Glutamatergic neuron (in vitro differentiated cells): ENCODE measurements around the gene ARHGEF26. TPM values are rescaled to one million over a fixed set of nuclear protein-coding genes. Genes with fewer than 3 reads are reported as not detected.

Experiments
- DNase-seq: peaks from one replicate; pipeline ENCODE4 v3.0.0; 2022
- H3K27ac Mint-ChIP-seq: one replicate; pipeline ENCODE4 v1.8.0; 2020; ENCODE audit warnings: mild to moderate bottlenecking, mixed read lengths, inconsistent platforms; ENCODE audit not compliant: unreplicated experiment
- H3K27me3 Mint-ChIP-seq: one replicate; pipeline ENCODE4 v1.8.0; 2020; ENCODE audit warnings: mild to moderate bottlenecking, moderate library complexity, mixed read lengths, inconsistent platforms; ENCODE audit not compliant: unreplicated experiment
- H3K36me3 Mint-ChIP-seq: one replicate; pipeline ENCODE4 v1.8.0; 2020; ENCODE audit warnings: mild to moderate bottlenecking, mixed read lengths, inconsistent platforms; ENCODE audit not compliant: unreplicated experiment
- H3K4me1 Mint-ChIP-seq: one replicate; pipeline ENCODE4 v1.8.0; 2020; ENCODE audit warnings: mild to moderate bottlenecking, low read depth, mixed read lengths, inconsistent platforms; ENCODE audit not compliant: unreplicated experiment
- H3K4me3 Mint-ChIP-seq: one replicate; pipeline ENCODE4 v1.8.0; 2020; ENCODE audit warnings: mild to moderate bottlenecking, mixed read lengths, inconsistent platforms; ENCODE audit not compliant: unreplicated experiment
- H3K9me3 Mint-ChIP-seq: one replicate; pipeline ENCODE4 v1.8.0; 2020; ENCODE audit warnings: mild to moderate bottlenecking, moderate library complexity, mixed read lengths, inconsistent platforms; ENCODE audit not compliant: unreplicated experiment
- CTCF ChIP-seq: fragments of 200-600 bp; sonication (generic); IDR thresholded peaks from one replicate; pipeline ENCODE4 v1.5.0; 2021; ENCODE audit not compliant: partially characterized antibody, unreplicated experiment
- total RNA-seq: library from RNA; stranded (reverse); fragmentation: NEBNext Ultra II Directional; extraction: Animal tissue kit (Norgen Biotek cat#: 25700); gene quantifications from one replicate; pipeline ENCODE4 v1.2.1, GENCODE V29; 2021; ENCODE audit not compliant: unreplicated experiment

Gene ARHGEF26
- total RNA-seq, 1 donor from 2014 or later, result 4.4 TPM

GRCh38 chr3:154240235-154240634 lies 119.0 kb downstream of the ARHGEF26 start:
- DNase-seq, result no peak
- Mint-ChIP-seq H3K9me3 (no peaks in the 10 kb centered on the region), H3K27me3 (no peaks in the 10 kb centered on the region), H3K4me1 (peaks cover 6% of the 10 kb centered on the region), H3K4me3 (no peak overlapping the region), H3K36me3 (no peaks in the 10 kb centered on the region), H3K27ac (no peak overlapping the region)
- no peak for TF ChIP-seq CTCF

DNA sequence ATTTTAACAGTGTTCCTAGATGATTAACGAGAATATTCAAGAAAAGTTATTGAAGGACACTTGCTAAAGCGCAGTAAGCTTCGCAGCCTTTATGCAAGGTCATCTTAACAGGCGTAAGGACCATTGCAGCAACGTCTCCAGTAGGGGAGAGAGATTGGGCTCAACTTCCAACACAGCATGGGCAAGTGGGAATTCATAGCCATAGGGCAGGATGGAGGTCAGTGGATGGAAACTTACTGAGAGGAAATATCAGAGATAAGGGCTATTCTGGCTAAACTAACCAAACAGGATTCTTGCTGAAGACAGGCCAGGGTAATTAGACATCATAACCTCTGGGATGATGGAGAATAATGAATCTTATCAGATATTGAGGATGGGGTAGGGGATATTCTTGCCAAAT lies 120.3 kb downstream of the ARHGEF26 start:
- Mint-ChIP-seq H3K4me3 (no peak overlapping the region), H3K27me3 (no peaks in the 10 kb centered on the region), H3K9me3 (no peaks in the 10 kb centered on the region), H3K4me1 (peaks cover 6% of the 10 kb centered on the region), H3K36me3 (no peaks in the 10 kb centered on the region), H3K27ac (no peak overlapping the region)
- TF ChIP-seq CTCF, result no peak
- no peak for DNase-seq

DNA sequence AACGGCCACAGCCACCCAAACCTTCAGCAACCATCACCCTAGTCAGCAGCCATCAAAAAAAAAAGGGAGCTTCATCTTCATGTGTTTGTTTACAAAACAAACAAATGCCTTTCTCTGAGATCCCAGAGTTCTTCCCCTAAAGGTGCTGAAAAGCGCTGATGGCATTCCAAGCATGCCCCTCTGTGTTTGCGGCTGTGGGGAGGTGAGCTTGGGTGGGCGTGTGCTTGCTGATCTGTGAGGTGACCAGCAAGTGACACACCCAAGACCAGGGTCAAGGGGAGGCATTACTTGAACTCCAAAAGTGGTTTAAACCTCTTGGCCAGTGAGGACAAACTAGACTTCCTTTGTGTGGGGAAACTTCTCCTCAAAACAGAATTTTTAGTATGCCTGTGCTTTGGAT lies 121.6 kb downstream of the ARHGEF26 start:
- no peak overlapping the region for H3K4me3 Mint-ChIP-seq
- H3K4me1 Mint-ChIP-seq, result peaks cover 6% of the 10 kb centered on the region
- no peak for DNase-seq
- no peak overlapping the region for H3K27ac Mint-ChIP-seq
- no peak for TF ChIP-seq CTCF
- H3K9me3 Mint-ChIP-seq, result peaks cover 2% of the 10 kb centered on the region
- H3K27me3 Mint-ChIP-seq, result no peaks in the 10 kb centered on the region
- H3K36me3 Mint-ChIP-seq, result no peaks in the 10 kb centered on the region

DNA sequence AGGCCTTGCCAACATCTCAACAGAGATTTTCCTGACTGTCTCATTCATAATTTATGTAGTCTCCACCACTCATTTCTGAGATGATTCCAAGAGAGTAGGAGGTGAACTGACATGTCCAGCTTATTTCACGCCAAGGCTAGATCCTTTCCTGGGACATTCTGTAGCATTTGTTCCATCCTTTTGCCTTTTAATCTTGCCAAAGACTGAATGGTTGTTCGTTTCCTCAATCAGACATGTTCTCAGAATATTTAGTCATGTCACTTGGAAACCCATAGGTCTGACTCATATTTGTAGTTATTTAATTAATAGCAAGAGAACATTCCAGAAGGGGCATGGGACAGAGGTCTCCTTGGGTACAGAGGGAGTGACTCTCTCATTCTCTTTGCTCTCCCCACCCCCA lies 122.2 kb downstream of the ARHGEF26 start:
- Mint-ChIP-seq H3K36me3 (no peaks in the 10 kb centered on the region), H3K27me3 (no peaks in the 10 kb centered on the region), H3K9me3 (peaks cover 2% of the 10 kb centered on the region), H3K4me1 (peaks cover 11% of the 10 kb centered on the region), H3K27ac (no peak overlapping the region), H3K4me3 (no peak overlapping the region)
- DNase-seq, result no peak
- TF ChIP-seq CTCF, result no peak

DNA sequence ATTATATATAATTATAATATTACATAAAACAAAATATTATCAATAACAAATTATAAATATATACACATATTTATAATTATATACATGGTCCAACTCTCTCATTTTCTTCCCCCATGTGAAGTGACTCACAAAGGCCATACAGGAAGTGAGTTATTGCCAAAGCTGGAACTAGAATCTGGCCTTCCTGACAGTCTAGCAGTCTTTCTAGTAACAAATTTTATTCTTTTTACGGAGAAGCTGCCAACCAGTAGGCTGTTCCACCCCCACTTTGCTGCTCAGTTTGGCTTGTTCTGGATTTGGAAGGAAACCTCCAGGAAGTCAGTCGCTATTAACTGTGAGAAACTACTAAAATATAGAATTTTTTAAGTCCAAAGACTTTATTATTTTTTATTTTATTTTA lies 123.5 kb downstream of the ARHGEF26 start:
- Mint-ChIP-seq H3K36me3 (no peaks in the 10 kb centered on the region), H3K9me3 (peaks cover 2% of the 10 kb centered on the region), H3K4me1 (peaks cover 10% of the 10 kb centered on the region), H3K27me3 (no peaks in the 10 kb centered on the region), H3K27ac (no peak overlapping the region), H3K4me3 (no peak overlapping the region)
- TF ChIP-seq CTCF, result no peak
- no peak for DNase-seq
